Parathyroid adenoma (tissue), 2 donors: ENCODE data around the gene CLDN3.

Experiments
- H2AFZ ChIP-seq: fragments of 300-600 bp; sonication (generic); one replicate; pipeline ENCODE4 v1.7.0; 2017; ENCODE audit warnings: antibody characterized with exemption, mild to moderate bottlenecking
- H3K27ac ChIP-seq: fragments of 300-600 bp; sonication (generic); one replicate; pipeline ENCODE4 v1.7.0; 2017
- H3K27me3 ChIP-seq: fragments of 300-600 bp; sonication (generic); one replicate; pipeline ENCODE4 v1.7.0; 2017; ENCODE audit warnings: low read length; ENCODE audit not compliant: control insufficient read depth, insufficient read depth
- H3K36me3 ChIP-seq: fragments of 300-600 bp; sonication (generic); one replicate; pipeline ENCODE4 v1.7.0; 2017; ENCODE audit warnings: low read length; ENCODE audit not compliant: control insufficient read depth, insufficient read depth
- H3K4me1 ChIP-seq: fragments of 300-600 bp; sonication (generic); one replicate; pipeline ENCODE4 v1.7.0; 2017; ENCODE audit warnings: control low read depth
- H3K4me2 ChIP-seq: fragments of 300-600 bp; sonication (generic); one replicate; pipeline ENCODE4 v1.7.0; 2017; ENCODE audit warnings: low read length
- H3K4me3 ChIP-seq: fragments of 300-600 bp; sonication (generic); one replicate; pipeline ENCODE4 v1.7.0; 2017; ENCODE audit warnings: low read depth, low read length
- H3K79me2 ChIP-seq: fragments of 300-600 bp; sonication (generic); one replicate; pipeline ENCODE4 v1.7.0; 2017; ENCODE audit warnings: control low read depth
- H3K9ac ChIP-seq: fragments of 300-600 bp; sonication (generic); one replicate; pipeline ENCODE4 v1.7.0; 2017; ENCODE audit warnings: mild to moderate bottlenecking
- H3K9me3 ChIP-seq: fragments of 300-600 bp; sonication (generic); one replicate; pipeline ENCODE4 v1.7.0; 2017; ENCODE audit warnings: low read length; ENCODE audit not compliant: control insufficient read depth
- TF ChIP-seq, protein P1 (sequence below): fragments of 300-600 bp; sonication (generic); IDR thresholded peaks from one replicate; pipeline ENCODE4 v1.7.0; 2017; ENCODE audit warnings: antibody characterized with exemption, mild to moderate bottlenecking
- donor health status: primary hyperparathyroidism.

The CLDN3 gene

GRCh38 chr7:73740771-73741170 lies 29.3 kb downstream of the CLDN3 start:
- H2AFZ ChIP-seq = no peak overlapping the region
- H3K27ac ChIP-seq = peak overlapping the region; percentile 27
- no peak overlapping the region for H3K4me3 ChIP-seq
- no peak overlapping the region for H3K9ac ChIP-seq
- TF ChIP-seq, protein P1, sequence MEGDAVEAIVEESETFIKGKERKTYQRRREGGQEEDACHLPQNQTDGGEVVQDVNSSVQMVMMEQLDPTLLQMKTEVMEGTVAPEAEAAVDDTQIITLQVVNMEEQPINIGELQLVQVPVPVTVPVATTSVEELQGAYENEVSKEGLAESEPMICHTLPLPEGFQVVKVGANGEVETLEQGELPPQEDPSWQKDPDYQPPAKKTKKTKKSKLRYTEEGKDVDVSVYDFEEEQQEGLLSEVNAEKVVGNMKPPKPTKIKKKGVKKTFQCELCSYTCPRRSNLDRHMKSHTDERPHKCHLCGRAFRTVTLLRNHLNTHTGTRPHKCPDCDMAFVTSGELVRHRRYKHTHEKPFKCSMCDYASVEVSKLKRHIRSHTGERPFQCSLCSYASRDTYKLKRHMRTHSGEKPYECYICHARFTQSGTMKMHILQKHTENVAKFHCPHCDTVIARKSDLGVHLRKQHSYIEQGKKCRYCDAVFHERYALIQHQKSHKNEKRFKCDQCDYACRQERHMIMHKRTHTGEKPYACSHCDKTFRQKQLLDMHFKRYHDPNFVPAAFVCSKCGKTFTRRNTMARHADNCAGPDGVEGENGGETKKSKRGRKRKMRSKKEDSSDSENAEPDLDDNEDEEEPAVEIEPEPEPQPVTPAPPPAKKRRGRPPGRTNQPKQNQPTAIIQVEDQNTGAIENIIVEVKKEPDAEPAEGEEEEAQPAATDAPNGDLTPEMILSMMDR = no peak
- H3K4me2 ChIP-seq = no peak overlapping the region
- H3K36me3 ChIP-seq = no peaks in the 10 kb centered on the region
- H3K9me3 ChIP-seq = no peaks in the 10 kb centered on the region
- no peaks in the 10 kb centered on the region for H3K79me2 ChIP-seq
- no peaks in the 10 kb centered on the region for H3K27me3 ChIP-seq
- H3K4me1 ChIP-seq = peaks cover 30% of the 10 kb centered on the region

GRCh38 chr7:73740212-73740611 lies 29.9 kb downstream of the CLDN3 start:
- H3K9me3 ChIP-seq = no peaks in the 10 kb centered on the region
- no peaks in the 10 kb centered on the region for H3K36me3 ChIP-seq
- H2AFZ ChIP-seq = no peak overlapping the region
- no peak overlapping the region for H3K9ac ChIP-seq
- H3K79me2 ChIP-seq = no peaks in the 10 kb centered on the region
- no peak overlapping the region for H3K4me2 ChIP-seq
- TF ChIP-seq, protein P1 = no peak
- peak overlapping the region; percentile 27 for H3K27ac ChIP-seq
- H3K4me1 ChIP-seq = peaks cover 30% of the 10 kb centered on the region
- no peak overlapping the region for H3K4me3 ChIP-seq
- H3K27me3 ChIP-seq = no peaks in the 10 kb centered on the region

- no peaks in the 10 kb centered on the region for H3K27me3 ChIP-seq
- TF ChIP-seq, protein P1 = no peak
- peak overlapping the region; percentile 80 for H3K4me2 ChIP-seq
- no peaks in the 10 kb centered on the region for H3K9me3 ChIP-seq
- no peaks in the 10 kb centered on the region for H3K79me2 ChIP-seq
- peak overlapping the region; percentile 89 for H3K27ac ChIP-seq
- H2AFZ ChIP-seq = peak overlapping the region; percentile 84
- H3K36me3 ChIP-seq = no peaks in the 10 kb centered on the region
- H3K4me3 ChIP-seq = peak overlapping the region; percentile 81
- peaks cover 30% of the 10 kb centered on the region for H3K4me1 ChIP-seq
- H3K9ac ChIP-seq = peak overlapping the region; percentile 28
These were observed 30.7 kb downstream of the CLDN3 start for GRCh38 chr7:73739387-73739767.

GRCh38 chr7:73738612-73739386 lies 31.3 kb downstream of the CLDN3 start, which contains the start of gene ABHD11:
Gene ABHD11, minus strand, starts transcription at chr7:73738802. Its CDS starts 32 bp downstream, at chr7:73738770.
- H3K4me2 ChIP-seq = peak within 1 kb of the TSS; percentile 93
- H3K9me3 ChIP-seq = no peaks in the 10 kb centered on the region
- no peaks in the 10 kb centered on the region for H3K27me3 ChIP-seq
- H2AFZ ChIP-seq = peak within 1 kb of the TSS; percentile 94
- TF ChIP-seq, protein P1 = no peak
- peak within 1 kb of the TSS; percentile 89 for H3K27ac ChIP-seq
- H3K4me1 ChIP-seq = peaks cover 30% of the 10 kb centered on the region
- no peaks in the 10 kb centered on the region for H3K79me2 ChIP-seq
- peak within 1 kb of the TSS; percentile 28 for H3K9ac ChIP-seq
- H3K36me3 ChIP-seq = no peaks in the 10 kb centered on the region
- H3K4me3 ChIP-seq = peak within 1 kb of the TSS; percentile 81

GRCh38 chr7:73738220-73738611 lies 31.9 kb downstream of the CLDN3 start:
- Histone ChIP-seq H3K27ac (peak overlapping the region; percentile 89), H3K4me3 (peak overlapping the region; percentile 81), H3K79me2 (no peaks in the 10 kb centered on the region), H3K9me3 (no peaks in the 10 kb centered on the region), H2AFZ (peak overlapping the region; percentile 94), H3K27me3 (no peaks in the 10 kb centered on the region), H3K4me2 (peak overlapping the region; percentile 93), H3K36me3 (no peaks in the 10 kb centered on the region), H3K4me1 (peaks cover 24% of the 10 kb centered on the region), H3K9ac (peak overlapping the region; percentile 24)
- TF ChIP-seq, protein P1 = no peak
